ENCODE results near the gene TPH1. TPM values are rescaled to one million over a fixed set of nuclear protein-coding genes. Genes with fewer than 3 reads are reported as not detected.

Gene TPH1
- total RNA-seq, 1 donor from 2014 or later: 5.0 TPM

GRCh38 chr11:18063125-18063524, 17.1 kb upstream of the TPH1 start:
- no peaks in the 10 kb centered on the region for H3K27me3 Mint-ChIP-seq (ENCODE audit: low read depth)
- TF ChIP-seq CTCF (IDR thresholded peaks at IDR 0.05): no peak
- no peak overlapping the region for H3K4me3 Mint-ChIP-seq (ENCODE audit: unreplicated experiment)
- DNase-seq (ENCODE audit: low spot score): no peak
- H3K9me3 Mint-ChIP-seq (ENCODE audit: low read depth): no peaks in the 10 kb centered on the region
- H3K36me3 Mint-ChIP-seq (ENCODE audit: low read depth): no peaks in the 10 kb centered on the region
- H3K27ac Mint-ChIP-seq (ENCODE audit: unreplicated experiment): no peak overlapping the region
- no peaks in the 10 kb centered on the region for H3K4me1 Mint-ChIP-seq (ENCODE audit: low read depth)

- no peaks in the 10 kb centered on the region for H3K9me3 Mint-ChIP-seq (ENCODE audit: low read depth)
- TF ChIP-seq CTCF (IDR thresholded peaks at IDR 0.05): no peak
- no peaks in the 10 kb centered on the region for H3K27me3 Mint-ChIP-seq (ENCODE audit: low read depth)
- H3K4me1 Mint-ChIP-seq (ENCODE audit: low read depth): peaks cover 9% of the 10 kb centered on the region
- no peak overlapping the region for H3K27ac Mint-ChIP-seq (ENCODE audit: unreplicated experiment)
- no peaks in the 10 kb centered on the region for H3K36me3 Mint-ChIP-seq (ENCODE audit: low read depth)
- DNase-seq (ENCODE audit: low spot score): no peak
- H3K4me3 Mint-ChIP-seq (ENCODE audit: unreplicated experiment): no peak overlapping the region
Observed at GRCh38 chr11:18061351-18061750, 15.3 kb upstream of the TPH1 start.

GRCh38 chr11:18056561-18057181, 10.6 kb upstream of the TPH1 start:
- DNase-seq (ENCODE audit: low spot score): no peak
- peak overlapping the region; percentile 84 for H3K27ac Mint-ChIP-seq (ENCODE audit: unreplicated experiment)
- H3K27me3 Mint-ChIP-seq (ENCODE audit: low read depth): no peaks in the 10 kb centered on the region
- peaks cover 3% of the 10 kb centered on the region for H3K9me3 Mint-ChIP-seq (ENCODE audit: low read depth)
- H3K4me3 Mint-ChIP-seq (ENCODE audit: unreplicated experiment): peak overlapping the region; percentile 38
- no peak for TF ChIP-seq CTCF (IDR thresholded peaks at IDR 0.05)
- no peaks in the 10 kb centered on the region for H3K36me3 Mint-ChIP-seq (ENCODE audit: low read depth)
- H3K4me1 Mint-ChIP-seq (ENCODE audit: low read depth): peaks cover 26% of the 10 kb centered on the region

GRCh38 chr11:18054511-18055103, 8.5 kb upstream of the TPH1 start:
- Mint-ChIP-seq H3K4me3 (ENCODE audit: unreplicated experiment) (no peak overlapping the region), H3K36me3 (ENCODE audit: low read depth) (no peaks in the 10 kb centered on the region), H3K4me1 (ENCODE audit: low read depth) (peaks cover 26% of the 10 kb centered on the region), H3K27me3 (ENCODE audit: low read depth) (no peaks in the 10 kb centered on the region), H3K9me3 (ENCODE audit: low read depth) (peaks cover 3% of the 10 kb centered on the region), H3K27ac (ENCODE audit: unreplicated experiment) (no peak overlapping the region)
- no peak for DNase-seq (ENCODE audit: low spot score)
- no peak for TF ChIP-seq CTCF (IDR thresholded peaks at IDR 0.05)

GRCh38 chr11:18050848-18051247, 4.8 kb upstream of the TPH1 start:
- Mint-ChIP-seq H3K4me1 (ENCODE audit: low read depth) (peaks cover 23% of the 10 kb centered on the region), H3K27me3 (ENCODE audit: low read depth) (peaks cover 10% of the 10 kb centered on the region), H3K36me3 (ENCODE audit: low read depth) (peaks cover 5% of the 10 kb centered on the region), H3K27ac (ENCODE audit: unreplicated experiment) (no peak overlapping the region), H3K9me3 (ENCODE audit: low read depth) (peaks cover 11% of the 10 kb centered on the region), H3K4me3 (ENCODE audit: unreplicated experiment) (no peak overlapping the region)
- DNase-seq (ENCODE audit: low spot score): no peak
- TF ChIP-seq CTCF (IDR thresholded peaks at IDR 0.05): no peak
